ENCODE measurements around the gene C11orf54.

Gene C11orf54

DNA sequence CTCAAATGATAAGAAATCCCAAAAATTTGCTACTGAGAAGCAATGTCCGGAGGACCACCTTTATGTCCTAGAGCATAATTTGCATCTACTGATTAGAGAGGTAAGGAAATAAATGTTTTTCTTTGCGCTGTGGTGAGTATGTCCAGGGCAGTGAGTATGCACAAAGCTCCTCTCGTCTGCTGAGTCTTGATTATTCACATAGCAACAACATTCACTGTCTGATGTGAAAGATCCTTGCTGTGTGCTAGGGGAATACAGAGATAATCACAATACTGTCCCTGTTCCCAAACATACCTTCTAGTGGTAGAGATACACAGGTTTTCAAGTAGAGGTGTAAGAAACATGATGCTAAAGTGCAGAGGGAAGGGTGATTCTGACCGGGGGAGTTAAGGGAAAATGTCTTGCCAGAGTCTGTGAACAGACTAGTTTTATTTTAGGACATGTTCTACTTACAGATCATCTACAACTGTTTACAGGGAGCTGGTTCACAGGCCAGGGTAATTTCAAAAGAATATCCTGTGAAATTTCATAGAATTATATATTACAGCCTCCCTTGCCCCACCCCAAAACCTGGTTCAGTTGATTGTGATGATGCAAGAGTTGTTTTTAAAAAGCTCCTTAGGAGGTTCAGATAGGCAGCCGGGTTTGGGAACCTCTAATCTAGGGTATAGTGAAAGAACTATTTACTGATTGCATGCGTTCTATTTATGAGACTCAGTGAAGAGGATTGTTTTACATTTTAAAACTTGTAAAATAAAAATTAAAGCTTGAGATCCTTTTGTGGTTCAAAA, 55.2 kb downstream of the C11orf54 start:
- no peak overlapping the region for H3K27ac Mint-ChIP-seq

DNA sequence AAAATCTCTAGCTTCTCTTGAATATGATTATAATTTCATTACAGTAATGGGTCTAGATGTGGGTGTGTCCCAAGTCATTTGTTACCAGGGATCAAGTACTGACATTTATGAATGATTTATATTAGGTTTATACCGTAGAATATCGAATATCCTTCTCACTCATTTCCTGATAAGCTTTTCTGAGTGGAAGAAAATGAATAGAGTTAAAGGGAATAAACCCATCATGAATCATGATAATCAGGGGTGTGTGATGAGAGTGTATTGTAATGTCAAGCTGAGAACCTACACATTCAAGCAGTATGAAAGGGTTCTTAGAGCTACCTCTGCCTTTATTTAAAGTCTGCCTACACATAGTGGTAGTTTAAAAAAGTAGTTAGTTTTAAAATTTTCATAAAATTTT, 59.9 kb downstream of the C11orf54 start:
- Mint-ChIP-seq H3K27me3 (ENCODE audit: low read depth) (no peaks in the 10 kb centered on the region), H3K4me3 (no peak overlapping the region), H3K27ac (no peak overlapping the region), H3K36me3 (ENCODE audit: low read depth) (peaks cover 54% of the 10 kb centered on the region), H3K4me1 (ENCODE audit: low read depth) (peaks cover 2% of the 10 kb centered on the region), H3K9me3 (no peaks in the 10 kb centered on the region)
- no peak for DNase-seq (ENCODE audit: low spot score)

More for the DNA sequence above, 55.2 kb downstream of the C11orf54 start:
- Mint-ChIP-seq H3K36me3 (ENCODE audit: low read depth) (peaks cover 66% of the 10 kb centered on the region), H3K4me3 (no peak overlapping the region), H3K4me1 (ENCODE audit: low read depth) (peaks cover 4% of the 10 kb centered on the region), H3K27me3 (ENCODE audit: low read depth) (no peaks in the 10 kb centered on the region), H3K9me3 (no peaks in the 10 kb centered on the region)
- no peak for DNase-seq (ENCODE audit: low spot score)

DNA sequence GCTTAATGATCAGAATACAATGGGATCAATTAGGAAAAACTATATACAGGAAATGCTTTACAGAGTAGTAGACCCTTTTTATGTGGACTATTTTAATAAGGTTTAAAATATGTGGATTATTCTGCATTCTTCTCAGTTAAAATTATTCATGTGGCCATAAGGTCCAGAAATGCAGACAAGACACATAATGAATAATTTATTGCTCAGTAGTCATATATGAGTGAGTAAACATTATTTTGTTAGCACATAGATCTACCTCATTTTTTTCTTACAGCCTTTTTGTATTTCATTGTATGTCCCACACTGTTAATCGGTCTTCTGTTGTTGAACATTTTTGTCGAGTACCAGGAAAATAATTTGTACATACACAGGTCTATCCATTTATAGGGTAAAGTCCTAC, 63.4 kb downstream of the C11orf54 start:
- Mint-ChIP-seq H3K4me3 (no peak overlapping the region), H3K36me3 (ENCODE audit: low read depth) (peaks cover 55% of the 10 kb centered on the region), H3K27me3 (ENCODE audit: low read depth) (no peaks in the 10 kb centered on the region), H3K9me3 (no peaks in the 10 kb centered on the region), H3K27ac (no peak overlapping the region), H3K4me1 (ENCODE audit: low read depth) (no peaks in the 10 kb centered on the region)
- no peak for DNase-seq (ENCODE audit: low spot score)

DNA sequence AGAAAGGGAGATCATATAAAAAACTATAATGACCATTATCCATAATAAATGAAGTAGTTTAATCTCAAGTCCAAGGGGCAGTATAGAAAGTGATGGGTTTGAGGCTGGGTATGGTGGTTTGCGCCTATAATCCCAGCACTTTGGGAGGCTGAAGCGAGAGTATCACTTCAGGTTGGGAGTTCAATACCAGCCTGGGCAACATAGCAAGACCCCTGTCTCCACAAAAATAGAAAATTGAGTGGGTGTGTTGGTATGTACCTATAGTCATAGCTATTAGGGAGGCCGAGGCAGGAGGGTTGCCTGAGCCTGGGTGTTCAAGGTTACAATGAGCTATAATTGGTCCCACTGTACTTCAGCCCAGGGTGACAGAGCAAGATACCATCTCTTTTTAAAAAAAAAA, 66.5 kb downstream of the C11orf54 start:
- Mint-ChIP-seq H3K4me1 (ENCODE audit: low read depth) (no peaks in the 10 kb centered on the region), H3K36me3 (ENCODE audit: low read depth) (peaks cover 61% of the 10 kb centered on the region), H3K27me3 (ENCODE audit: low read depth) (no peaks in the 10 kb centered on the region), H3K4me3 (no peak overlapping the region), H3K27ac (no peak overlapping the region), H3K9me3 (no peaks in the 10 kb centered on the region)
- DNase-seq (ENCODE audit: low spot score): no peak

DNA sequence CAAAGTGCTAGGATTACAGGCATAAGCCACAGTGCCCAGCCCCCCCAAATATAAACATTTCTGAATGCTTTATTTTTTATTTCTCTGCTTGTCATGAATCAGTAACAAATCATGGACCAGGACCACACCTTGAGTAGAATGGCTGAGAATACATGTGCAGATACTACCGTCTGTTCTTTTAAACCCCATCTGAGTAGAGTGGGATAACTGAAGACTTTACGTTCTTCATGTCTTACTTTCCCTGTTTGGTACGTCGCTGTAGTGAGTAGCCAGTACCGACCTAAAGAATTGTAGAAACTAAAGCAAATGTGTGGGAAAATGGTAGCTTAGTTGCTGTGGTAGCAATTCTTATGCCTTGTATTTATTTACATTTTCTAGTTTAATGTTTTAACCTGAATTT, 72.5 kb downstream of the C11orf54 start:
- Mint-ChIP-seq H3K36me3 (ENCODE audit: low read depth) (peaks cover 49% of the 10 kb centered on the region), H3K9me3 (no peaks in the 10 kb centered on the region), H3K27me3 (ENCODE audit: low read depth) (no peaks in the 10 kb centered on the region), H3K27ac (no peak overlapping the region), H3K4me3 (no peak overlapping the region), H3K4me1 (ENCODE audit: low read depth) (no peaks in the 10 kb centered on the region)
- no peak for DNase-seq (ENCODE audit: low spot score)
